Stomach (tissue), 9 donors: ENCODE measurements around the gene TSC1. TPM values are rescaled to one million over a fixed set of nuclear protein-coding genes. Genes with fewer than 3 reads are reported as not detected.

ENCODE experiments used
- DNase-seq, 2 donors: peaks; one replicate each; pipeline versions ENCODE4 v3.0.0 to v3.0.0-alpha.2; 2013 to 2019
- H3K27ac ChIP-seq, 5 donors: fragments of 200-600 bp in 4 of 5; sonication (generic) in 4 of 5; one replicate each; pipeline ENCODE4 v1.5.1; 2013 to 2019; ENCODE audit warnings: mild to moderate bottlenecking in 1 of 5, moderate library complexity in 1 of 5
- H3K27me3 ChIP-seq, 3 donors: fragments of 200-600 bp; sonication (generic); one replicate each; pipeline ENCODE4 v1.5.1; 2017 to 2019; ENCODE audit warnings: mixed run types in 1 of 3
- H3K36me3 ChIP-seq, 4 donors: fragments of 200-600 bp; sonication (generic); 1 replicate in 3 of 4; 2 replicates in 1 of 4; pipeline ENCODE4 v1.5.1; 2016 to 2019
- H3K4me1 ChIP-seq, 4 donors: fragments of 200-600 bp; sonication (generic); one replicate each; pipeline ENCODE4 v1.5.1; 2016 to 2019
- H3K4me3 ChIP-seq, 4 donors: fragments of 200-600 bp; sonication (generic) in 3 of 4; one replicate each; pipeline ENCODE4 v1.5.1; 2016 to 2019; ENCODE audit warnings: mild to moderate bottlenecking in 1 of 4
- H3K9me3 ChIP-seq, 4 donors: fragments of 200-600 bp; sonication (generic); one replicate each; pipeline ENCODE4 v1.5.1; 2016 to 2019
- EP300 ChIP-seq: sonication (generic); formaldehyde crosslinking; IDR thresholded peaks from one replicate; pipeline ENCODE4 v1.6.1; 2017; ENCODE audit warnings: antibody characterized with exemption
- POLR2A ChIP-seq, 4 donors: fragments of 450-650 bp; IDR thresholded peaks; one replicate each; pipeline ENCODE4 v1.6.1; 2016; ENCODE audit warnings: antibody characterized with exemption in 4 of 4, control low read depth in 2 of 4, mild to moderate bottlenecking in 1 of 4, moderate library complexity in 1 of 4
- POLR2AphosphoS5 ChIP-seq, 3 donors: sonication (generic); formaldehyde crosslinking; IDR thresholded peaks; one replicate each; pipeline ENCODE4 v1.6.1; 2016; ENCODE audit warnings: antibody characterized with exemption in 3 of 3
- WGBS, 5 donors: extraction: QIAGEN DNeasy Blood & Tissue Kit in 3 of 5; methylation state at CpG; one replicate each; pipeline versions ENCODE4 v1.1.5 to v1.1.7; 2013 to 2018; 5-methylcytosine and 5-hydroxymethylcytosine counted together
- intact Hi-C: fragments of 100-400 bp; cut with DNase I; formaldehyde crosslinking; loops from one replicate; pipeline ENCODE4 v1.15.1; 2023; ENCODE audit warnings: low total_unique reads
- polyA plus RNA-seq, 3 donors: library from polyadenylated mRNA; stranded (reverse); fragments of 200-250 nt; gene quantifications; one replicate each; pipeline ENCODE4 v1.2.3, GENCODE V29; 2013
- total RNA-seq, 5 donors: library from RNA; depleted of rRNA; stranded (reverse); fragments of >200 nt; gene quantifications; one replicate each; pipeline versions ENCODE4 v1.1.0 to v1.2.3, GENCODE V29; 2014 to 2016
- TF ChIP-seq, protein P1 (sequence below), 7 experiments: fragments of 450-650 bp in 4 of 7; fragments of 200-600 bp in 3 of 7; sonication (generic) in 3 of 7; IDR thresholded peaks; one replicate each; pipeline ENCODE4 v1.5.1; 2016 to 2019; ENCODE audit warnings: antibody characterized with exemption in 7 of 7, control low read depth in 2 of 7, mild to moderate bottlenecking in 1 of 7
- donor health status: healthy with polysubstance abuse.
- donor health status: Bipolar disorder and iron deficiency.
- donor health status: healthy.

Gene TSC1
- total and polyA plus RNA-seq, 8 donors: 6.7 to 120 (median 32.8) TPM

DNA sequence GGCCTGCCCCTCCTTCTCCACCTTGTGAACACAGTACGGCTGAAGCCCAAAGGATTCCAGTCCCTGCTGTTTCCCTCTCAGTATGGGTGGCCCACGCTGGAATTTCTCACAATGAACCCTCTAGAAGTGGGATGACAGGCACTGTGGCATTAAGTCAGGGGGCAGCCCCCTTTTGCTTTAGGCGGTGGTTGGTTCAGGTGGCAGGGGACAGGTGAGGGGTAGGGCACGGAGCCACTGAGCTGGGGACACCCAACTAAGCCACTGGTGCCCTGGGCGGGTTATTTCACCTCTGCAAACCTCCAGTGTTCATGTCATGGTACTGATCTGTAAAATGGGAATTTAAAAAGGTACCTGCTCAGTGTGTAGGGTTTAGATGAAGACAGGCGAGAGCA, 58.1 kb downstream of the TSC1 start:
- Histone ChIP-seq H3K4me3 (no peak overlapping the region), H3K4me1 (no peaks in the 10 kb centered on the region), H3K27ac (no peak overlapping the region), H3K27me3 (no peaks in the 10 kb centered on the region), H3K36me3 (peaks cover 0 to 62% (median 24%) of the 10 kb centered on the region in 4 donors), H3K9me3 (no peaks in the 10 kb centered on the region)
- DNase-seq: no peak
- 86 to 95% (median 92%) methylated on average over 5 to 6 of the region's 6 CpGs for WGBS, 5 donors
- intact Hi-C loops: no loop called here
- TF ChIP-seq EP300 (no peak), POLR2AphosphoS5 (IDR thresholded peaks at IDR 0.05) (no peak), POLR2A (IDR thresholded peaks at IDR 0.05) (no peak)
- TF ChIP-seq, protein P1, sequence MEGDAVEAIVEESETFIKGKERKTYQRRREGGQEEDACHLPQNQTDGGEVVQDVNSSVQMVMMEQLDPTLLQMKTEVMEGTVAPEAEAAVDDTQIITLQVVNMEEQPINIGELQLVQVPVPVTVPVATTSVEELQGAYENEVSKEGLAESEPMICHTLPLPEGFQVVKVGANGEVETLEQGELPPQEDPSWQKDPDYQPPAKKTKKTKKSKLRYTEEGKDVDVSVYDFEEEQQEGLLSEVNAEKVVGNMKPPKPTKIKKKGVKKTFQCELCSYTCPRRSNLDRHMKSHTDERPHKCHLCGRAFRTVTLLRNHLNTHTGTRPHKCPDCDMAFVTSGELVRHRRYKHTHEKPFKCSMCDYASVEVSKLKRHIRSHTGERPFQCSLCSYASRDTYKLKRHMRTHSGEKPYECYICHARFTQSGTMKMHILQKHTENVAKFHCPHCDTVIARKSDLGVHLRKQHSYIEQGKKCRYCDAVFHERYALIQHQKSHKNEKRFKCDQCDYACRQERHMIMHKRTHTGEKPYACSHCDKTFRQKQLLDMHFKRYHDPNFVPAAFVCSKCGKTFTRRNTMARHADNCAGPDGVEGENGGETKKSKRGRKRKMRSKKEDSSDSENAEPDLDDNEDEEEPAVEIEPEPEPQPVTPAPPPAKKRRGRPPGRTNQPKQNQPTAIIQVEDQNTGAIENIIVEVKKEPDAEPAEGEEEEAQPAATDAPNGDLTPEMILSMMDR (IDR thresholded peaks at IDR 0.05): no peak

DNA sequence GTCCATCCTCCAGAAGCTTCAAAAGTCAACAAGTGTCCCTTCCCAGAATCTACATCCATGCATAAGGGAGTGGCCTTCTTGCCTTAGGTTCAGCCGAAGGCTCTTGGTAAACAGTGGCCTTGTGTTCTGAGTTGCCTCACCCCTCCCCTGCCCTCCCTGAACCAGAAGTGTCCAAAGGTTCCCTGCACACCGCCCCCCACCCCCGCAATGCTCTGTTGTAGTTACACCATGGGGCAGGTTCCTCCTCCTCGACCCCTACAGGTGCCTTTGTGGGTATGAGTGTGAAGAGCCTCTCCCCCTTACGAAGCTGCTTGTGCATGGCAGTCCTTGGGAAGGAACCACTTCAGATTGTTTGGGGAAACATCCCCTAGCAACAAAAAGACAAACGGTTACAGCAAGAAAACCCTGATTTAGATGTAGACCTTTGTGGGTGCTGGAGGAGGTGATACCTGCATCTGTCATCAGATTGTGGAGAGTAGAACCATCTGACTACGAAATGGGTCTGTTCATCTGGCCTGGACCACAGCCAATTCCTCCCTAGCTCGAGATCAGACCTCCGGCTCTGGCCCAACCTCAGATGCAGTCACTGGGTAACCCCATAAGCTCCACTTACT, 58.6 kb downstream of the TSC1 start:
- Histone ChIP-seq H3K9me3 (no peaks in the 10 kb centered on the region), H3K4me3 (no peak overlapping the region), H3K27me3 (no peaks in the 10 kb centered on the region), H3K36me3 (peaks cover 0 to 57% (median 22%) of the 10 kb centered on the region in 4 donors), H3K4me1 (no peaks in the 10 kb centered on the region), H3K27ac (no peak overlapping the region)
- WGBS, 5 donors: 44 to 50% (median 46%) methylated on average over 9 of the region's 9 CpGs
- intact Hi-C loops: no loop called here
- TF ChIP-seq POLR2AphosphoS5 (IDR thresholded peaks at IDR 0.05) (no peak), POLR2A (IDR thresholded peaks at IDR 0.05) (no peak), EP300 (no peak)
- TF ChIP-seq, protein P1 (IDR thresholded peaks at IDR 0.05): no peak
- peak in 1 of 2 donors; percentile 46 for DNase-seq

DNA sequence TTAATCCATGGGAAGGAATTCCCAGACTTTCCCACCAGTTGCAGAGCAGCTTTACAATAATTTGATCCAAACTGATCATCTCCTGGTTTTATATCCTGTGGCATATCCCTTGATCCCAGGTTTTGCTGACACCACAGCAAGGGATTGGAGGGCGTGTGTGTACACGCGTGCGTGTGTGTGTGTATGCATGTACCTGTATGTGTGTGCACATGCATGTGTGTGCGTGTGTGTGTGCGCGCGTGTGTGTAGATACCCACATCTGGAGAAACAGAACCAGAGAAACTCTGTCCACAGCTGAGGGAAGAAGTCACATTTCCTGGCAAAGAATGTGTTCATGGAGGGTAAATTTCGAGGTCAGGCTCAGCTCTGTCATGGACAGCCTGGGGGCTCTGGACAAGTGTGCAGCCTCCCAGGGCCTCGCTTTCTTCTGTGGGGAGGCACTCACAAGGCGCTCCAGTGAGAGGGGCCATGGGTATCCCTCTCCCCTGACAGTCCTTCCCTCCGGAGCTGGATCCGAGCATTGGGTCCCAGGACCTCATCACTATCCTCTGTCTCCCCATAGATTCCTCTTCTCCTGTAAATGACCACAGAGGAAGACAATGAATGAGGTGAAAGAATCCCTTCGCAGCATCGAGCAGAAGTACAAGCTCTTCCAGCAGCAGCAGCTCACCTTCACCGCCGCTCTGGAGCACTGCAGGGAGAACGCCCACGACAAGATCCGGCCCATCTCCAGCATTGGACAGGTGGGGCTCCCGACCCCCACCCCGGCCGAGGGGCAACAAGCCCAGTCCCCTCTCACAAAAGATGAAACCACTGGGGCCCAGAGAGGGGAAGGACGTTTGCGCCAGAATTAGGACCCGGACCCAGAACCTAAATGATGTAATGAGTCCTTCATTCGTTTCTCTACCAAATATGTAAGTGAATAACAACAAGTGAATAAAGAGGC, 60.8 kb downstream of the TSC1 start:
- intact Hi-C loops: no loop called here
- WGBS, 5 donors: 88 to 92% (median 89%) methylated on average over 27 of the region's 27 CpGs
- no peaks in the 10 kb centered on the region for H3K9me3 ChIP-seq
- TF ChIP-seq, protein P1 (IDR thresholded peaks at IDR 0.05): no peak
- TF ChIP-seq POLR2A (IDR thresholded peaks at IDR 0.05) (no peak), EP300 (no peak), POLR2AphosphoS5 (IDR thresholded peaks at IDR 0.05) (no peak)
- H3K27ac ChIP-seq: no peak overlapping the region
- H3K4me3 ChIP-seq: no peak overlapping the region
- peaks cover 0 to 15% (median 10%) of the 10 kb centered on the region in 4 donors for H3K4me1 ChIP-seq
- no peak for DNase-seq
- no peaks in the 10 kb centered on the region for H3K27me3 ChIP-seq
- peaks cover 0 to 41% (median 18%) of the 10 kb centered on the region in 4 donors for H3K36me3 ChIP-seq

DNA sequence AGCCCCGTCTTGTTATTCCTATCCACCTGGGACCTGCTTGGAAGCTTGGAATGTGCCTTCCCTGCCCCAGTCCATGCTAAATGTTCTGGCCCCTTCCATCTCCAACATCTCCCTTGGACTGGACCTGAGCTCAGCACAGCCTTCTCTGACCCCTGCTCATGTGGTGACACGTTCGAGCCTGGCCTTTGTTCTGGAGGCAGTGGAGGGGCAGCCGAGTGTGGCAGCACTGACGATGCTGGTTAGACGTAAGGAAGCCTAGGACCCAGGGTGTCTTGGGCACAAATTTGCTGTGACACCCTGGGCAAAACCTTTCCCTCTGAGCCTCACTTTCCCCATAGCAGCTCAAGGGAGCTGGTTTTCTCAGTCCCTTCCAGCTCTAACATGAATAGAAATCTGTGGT, 61.8 kb downstream of the TSC1 start:
- H3K9me3 ChIP-seq: no peaks in the 10 kb centered on the region
- no peak overlapping the region for H3K27ac ChIP-seq
- TF ChIP-seq EP300 (no peak), POLR2A (IDR thresholded peaks at IDR 0.05) (no peak), POLR2AphosphoS5 (IDR thresholded peaks at IDR 0.05) (no peak)
- TF ChIP-seq, protein P1 (IDR thresholded peaks at IDR 0.05): no peak
- intact Hi-C loops: no loop called here
- peaks cover 2 to 20% (median 18%) of the 10 kb centered on the region in 4 donors for H3K4me1 ChIP-seq
- no peaks in the 10 kb centered on the region for H3K27me3 ChIP-seq
- 73 to 82% (median 80%) methylated on average over 6 of the region's 6 CpGs for WGBS, 5 donors
- no peak for DNase-seq
- peaks cover 0 to 31% (median 13%) of the 10 kb centered on the region in 4 donors for H3K36me3 ChIP-seq
- no peak overlapping the region for H3K4me3 ChIP-seq
